HAP-1 (cell line): ENCODE measurements around the gene CCDC124.
"Not testable (repeated sequence)": the region's sequence is repeated elsewhere in the genome, so short reads cannot be mapped to it uniquely, and the experiment has no call there.

Experiments
- DNase-seq, 2 experiments: peaks; one replicate each; pipeline ENCODE4 v3.0.0-alpha.2; 2016 to 2020; ENCODE audit warnings: low spot score in 2 of 2
- H3K27me3 ChIP-seq: fragments of 250-450 bp; sonication (Bioruptor Pico); 2 replicates; pipeline ENCODE4 v1.5.1; 2020; ENCODE audit warnings: low read depth, mild to moderate bottlenecking, moderate library complexity
- H3K36me3 ChIP-seq: fragments of 250-450 bp; sonication (Bioruptor Pico); replicated peaks from 2 replicates; pipeline ENCODE4 v1.5.1; 2020; ENCODE audit warnings: mild to moderate bottlenecking
- H3K4me1 ChIP-seq: fragments of 250-450 bp; sonication (Bioruptor Pico); 2 replicates; pipeline ENCODE4 v1.5.1; 2020; ENCODE audit warnings: mild to moderate bottlenecking
- H3K4me3 ChIP-seq: fragments of 250-450 bp; sonication (Bioruptor Pico); 2 replicates; pipeline ENCODE4 v1.5.1; 2020; ENCODE audit warnings: mild to moderate bottlenecking, moderate library complexity
- H3K9me3 ChIP-seq: fragments of 250-450 bp; sonication (Bioruptor Pico); 2 replicates; pipeline ENCODE4 v1.5.1; 2020; ENCODE audit warnings: mild to moderate bottlenecking, moderate library complexity
- in situ Hi-C: fragments of 300-500 bp; cut with MboI; formaldehyde crosslinking; loops from 3 replicates; pipeline ENCODE4 v1.14.3; 2020; ENCODE audit warnings: low sequenced_read_pairs, inconsistent platforms, mixed read lengths

The CCDC124 gene

GRCh38 chr19:17932485-17933338, at the start of gene CCDC124:
CCDC124 (plus strand) TSS chr19:17933015; CDS start chr19:17936421, 3,406 bp downstream.
- Histone ChIP-seq H3K27me3 (no peaks in the 10 kb centered on the region), H3K4me3 (peak within 1 kb of the TSS; percentile 87), H3K4me1 (peaks cover 14% of the 10 kb centered on the region), H3K9me3 (no peaks in the 10 kb centered on the region), H3K36me3 (peaks cover 6% of the 10 kb centered on the region)
- DNase-seq: peak; percentile 82 to 94
- in situ Hi-C loops: no loop called here

- in situ Hi-C loops: no loop called here
- DNase-seq: no peak
- Histone ChIP-seq H3K4me1 (no peaks in the 10 kb centered on the region), H3K9me3 (no peaks in the 10 kb centered on the region), H3K4me3 (no peak overlapping the region), H3K36me3 (no peaks in the 10 kb centered on the region), H3K27me3 (peaks cover 2% of the 10 kb centered on the region; the same call in 1 of the 2 replicates)
Measured at GRCh38 chr19:17883627-17884410, 49.0 kb upstream of the CCDC124 start.

- in situ Hi-C loops: no loop called here
- DNase-seq: no peak
- H3K9me3 ChIP-seq: no peaks in the 10 kb centered on the region
- H3K4me1 ChIP-seq: no peaks in the 10 kb centered on the region
- no peak overlapping the region for H3K4me3 ChIP-seq
- H3K36me3 ChIP-seq: no peaks in the 10 kb centered on the region
- no peaks in the 10 kb centered on the region for H3K27me3 ChIP-seq
Measured at GRCh38 chr19:17886515-17886914, 46.3 kb upstream of the CCDC124 start.

GRCh38 chr19:17887221-17887620, 45.6 kb upstream of the CCDC124 start:
- DNase-seq, in situ Hi-C loops, H3K36me3 ChIP-seq: not testable (repeated sequence)

GRCh38 chr19:17888260-17888659, 44.6 kb upstream of the CCDC124 start:
- H3K36me3 ChIP-seq: no peaks in the 10 kb centered on the region
- no peaks in the 10 kb centered on the region for H3K27me3 ChIP-seq
- no peaks in the 10 kb centered on the region for H3K9me3 ChIP-seq
- H3K4me3 ChIP-seq: no peak overlapping the region
- DNase-seq: no peak
- in situ Hi-C loops: no loop called here
- no peaks in the 10 kb centered on the region for H3K4me1 ChIP-seq

More at GRCh38 chr19:17887221-17887620, 45.6 kb upstream of the CCDC124 start:
- not testable (repeated sequence) for H3K4me1 ChIP-seq, H3K27me3 ChIP-seq, H3K4me3 ChIP-seq, H3K9me3 ChIP-seq

- Histone ChIP-seq H3K4me3 (no peak overlapping the region), H3K9me3 (no peaks in the 10 kb centered on the region), H3K4me1 (no peaks in the 10 kb centered on the region), H3K36me3 (no peaks in the 10 kb centered on the region), H3K27me3 (no peaks in the 10 kb centered on the region)
- DNase-seq: peak; percentile 45 to 79
- in situ Hi-C loops: no loop called here
Measured at GRCh38 chr19:17889609-17890214, 43.1 kb upstream of the CCDC124 start.

GRCh38 chr19:17893766-17894165, 39.0 kb upstream of the CCDC124 start:
- H3K36me3 ChIP-seq: no peaks in the 10 kb centered on the region
- H3K4me1 ChIP-seq: no peaks in the 10 kb centered on the region
- no peak overlapping the region for H3K4me3 ChIP-seq
- in situ Hi-C loops: no loop called here
- H3K9me3 ChIP-seq: no peaks in the 10 kb centered on the region
- no peak for DNase-seq
- H3K27me3 ChIP-seq: no peaks in the 10 kb centered on the region

GRCh38 chr19:17902701-17903100, 30.1 kb upstream of the CCDC124 start:
- no peak for DNase-seq
- in situ Hi-C loops: no loop called here
- no peaks in the 10 kb centered on the region for H3K27me3 ChIP-seq
- no peaks in the 10 kb centered on the region for H3K4me1 ChIP-seq
- peaks cover 8% of the 10 kb centered on the region for H3K9me3 ChIP-seq
- H3K4me3 ChIP-seq: no peak overlapping the region
- no peaks in the 10 kb centered on the region for H3K36me3 ChIP-seq

GRCh38 chr19:17908244-17908643, 24.6 kb upstream of the CCDC124 start:
- H3K36me3 ChIP-seq: no peaks in the 10 kb centered on the region
- H3K4me1 ChIP-seq: no peaks in the 10 kb centered on the region
- in situ Hi-C loops: no loop called here
- DNase-seq: no peak
- peaks cover 3% of the 10 kb centered on the region; the same call in 1 of the 2 replicates for H3K27me3 ChIP-seq
- peaks cover 7% of the 10 kb centered on the region for H3K9me3 ChIP-seq
- no peak overlapping the region for H3K4me3 ChIP-seq

GRCh38 chr19:17909003-17909732, 23.6 kb upstream of the CCDC124 start:
- in situ Hi-C loops: no loop called here
- DNase-seq: no peak
- H3K36me3 ChIP-seq: no peaks in the 10 kb centered on the region
- peaks cover 7% of the 10 kb centered on the region for H3K9me3 ChIP-seq
- H3K4me3 ChIP-seq: no peak overlapping the region
- no peaks in the 10 kb centered on the region for H3K4me1 ChIP-seq
- H3K27me3 ChIP-seq: peaks cover 3% of the 10 kb centered on the region; the same call in 1 of the 2 replicates

GRCh38 chr19:17910791-17911360, 21.9 kb upstream of the CCDC124 start:
- in situ Hi-C loops: no loop called here
- Histone ChIP-seq H3K36me3 (no peaks in the 10 kb centered on the region), H3K4me3 (no peak overlapping the region), H3K27me3 (peaks cover 3% of the 10 kb centered on the region; the same call in 1 of the 2 replicates), H3K4me1 (no peaks in the 10 kb centered on the region), H3K9me3 (peaks cover 7% of the 10 kb centered on the region)
- no peak for DNase-seq

- Histone ChIP-seq H3K36me3 (no peaks in the 10 kb centered on the region), H3K27me3 (peaks cover 1% of the 10 kb centered on the region; the same call in 1 of the 2 replicates), H3K4me1 (no peaks in the 10 kb centered on the region), H3K9me3 (no peaks in the 10 kb centered on the region), H3K4me3 (no peak overlapping the region)
- no peak for DNase-seq
- in situ Hi-C loops: no loop called here
Measured at GRCh38 chr19:17915940-17916593, 16.7 kb upstream of the CCDC124 start.
